Measurements from ENCODE around the gene POLR1G.

Gene POLR1G

GRCh38 chr19:45380107-45380506 lies 26.3 kb upstream of the POLR1G start:
- H3K4me3 ChIP-seq (ENCODE audit: control insufficient read depth, low read depth, low read length) = no peak overlapping the region
- no peak for TF ChIP-seq CTCF (conservative IDR thresholded peaks at IDR 0.05; ENCODE audit: control insufficient read depth, insufficient read depth, low read depth, low read length)

GRCh38 chr19:45382426-45382825 lies 24.0 kb upstream of the POLR1G start:
- no peak for DNase-seq (ENCODE audit: low read depth)
- no peak overlapping the region for H3K4me3 ChIP-seq (ENCODE audit: control insufficient read depth, low read depth, low read length)
- no peak for TF ChIP-seq CTCF (conservative IDR thresholded peaks at IDR 0.05; ENCODE audit: control insufficient read depth, insufficient read depth, low read depth, low read length)

More at GRCh38 chr19:45380107-45380506, 26.3 kb upstream of the POLR1G start:
- DNase-seq (ENCODE audit: low read depth) = no peak

DNA sequence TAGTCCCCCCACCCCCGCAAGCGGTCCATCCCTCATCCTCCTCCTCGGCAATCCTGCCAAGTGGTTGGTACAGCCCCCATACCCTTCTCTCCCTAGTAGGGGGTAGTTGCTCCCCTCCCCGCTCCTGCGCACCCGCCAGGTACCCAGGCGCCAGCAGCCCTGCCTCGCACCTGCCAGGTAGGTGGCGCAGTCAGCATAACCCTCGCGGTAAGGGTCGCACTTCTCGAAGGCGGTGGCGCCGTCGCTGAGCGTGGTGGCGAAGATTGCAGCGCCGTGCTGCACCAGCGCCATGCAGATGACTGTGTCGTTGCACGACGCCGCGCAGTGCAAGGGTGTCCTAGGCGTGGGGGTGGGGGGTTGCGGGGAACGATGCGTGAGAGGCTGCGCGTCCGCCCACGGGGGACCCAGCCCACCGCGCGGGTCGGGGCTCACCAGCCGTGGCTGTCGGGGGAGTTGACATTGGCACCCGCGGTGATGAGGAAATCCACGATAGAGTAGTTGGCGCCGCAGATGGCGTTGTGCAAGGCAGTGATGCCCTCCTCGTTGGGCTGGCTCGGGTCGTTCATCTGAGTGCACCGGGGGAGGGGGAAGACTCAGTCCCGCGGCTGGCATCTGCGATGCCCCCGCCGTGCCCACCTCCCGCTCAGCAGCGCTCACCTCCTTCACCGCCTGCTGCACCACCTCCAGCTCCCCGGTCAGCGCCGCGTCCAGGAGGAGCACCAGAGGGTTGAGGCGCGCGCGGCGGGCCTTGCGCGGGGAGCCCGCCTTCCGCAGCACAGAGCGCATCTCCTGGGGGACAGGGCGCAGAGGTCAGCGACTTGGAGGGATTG lies 20.8 kb upstream of the POLR1G start:
- DNase-seq (ENCODE audit: low read depth) = no peak
- H3K4me3 ChIP-seq (ENCODE audit: control insufficient read depth, low read depth, low read length) = no peak overlapping the region
- no peak for TF ChIP-seq CTCF (conservative IDR thresholded peaks at IDR 0.05; ENCODE audit: control insufficient read depth, insufficient read depth, low read depth, low read length)

DNA sequence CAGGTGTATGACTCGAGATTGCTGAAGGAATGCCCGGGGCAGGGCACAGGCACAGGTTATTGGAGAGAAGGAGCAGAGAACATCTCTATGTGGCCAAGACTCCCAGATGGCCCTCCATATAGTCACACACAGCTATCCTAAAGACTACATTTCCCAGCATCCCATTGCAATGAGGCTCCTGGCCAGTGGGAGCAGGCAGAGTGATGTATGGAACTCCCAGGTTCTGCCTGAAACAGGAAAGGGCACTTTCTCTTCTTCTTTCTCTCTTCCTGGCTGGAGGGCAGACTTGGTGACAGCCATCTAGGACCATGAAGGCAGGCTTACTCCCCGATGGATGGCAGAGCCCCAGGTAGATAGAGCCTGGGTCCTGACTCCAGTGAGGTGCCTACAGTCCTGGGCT lies 15.1 kb upstream of the POLR1G start:
- peak; percentile 29 for DNase-seq (ENCODE audit: low read depth)

GRCh38 chr19:45391871-45392665 lies 14.4 kb upstream of the POLR1G start:
- no peak overlapping the region for H3K4me3 ChIP-seq (ENCODE audit: control insufficient read depth, low read depth, low read length)
- no peak for TF ChIP-seq CTCF (conservative IDR thresholded peaks at IDR 0.05; ENCODE audit: control insufficient read depth, insufficient read depth, low read depth, low read length)
- no peak for DNase-seq (ENCODE audit: low read depth)

More for the DNA sequence above, 15.1 kb upstream of the POLR1G start:
- no peak overlapping the region for H3K4me3 ChIP-seq (ENCODE audit: control insufficient read depth, low read depth, low read length)
- no peak for TF ChIP-seq CTCF (conservative IDR thresholded peaks at IDR 0.05; ENCODE audit: control insufficient read depth, insufficient read depth, low read depth, low read length)

GRCh38 chr19:45395821-45396617 lies 10.4 kb upstream of the POLR1G start:
- H3K4me3 ChIP-seq (ENCODE audit: control insufficient read depth, low read depth, low read length) = no peak overlapping the region
- TF ChIP-seq CTCF (conservative IDR thresholded peaks at IDR 0.05; ENCODE audit: control insufficient read depth, insufficient read depth, low read depth, low read length) = no peak
- DNase-seq (ENCODE audit: low read depth) = no peak

Measured in fibroblast of mammary gland (primary cell).